ENCODE results near the gene CEP152.
A peak's percentile ranks its signal among the peaks of the same experiment; 100 is the strongest.
"Not testable (repeated sequence)": the region's sequence is repeated elsewhere in the genome, so short reads cannot be mapped to it uniquely, and the experiment has no call there.

Gene CEP152, protein sequence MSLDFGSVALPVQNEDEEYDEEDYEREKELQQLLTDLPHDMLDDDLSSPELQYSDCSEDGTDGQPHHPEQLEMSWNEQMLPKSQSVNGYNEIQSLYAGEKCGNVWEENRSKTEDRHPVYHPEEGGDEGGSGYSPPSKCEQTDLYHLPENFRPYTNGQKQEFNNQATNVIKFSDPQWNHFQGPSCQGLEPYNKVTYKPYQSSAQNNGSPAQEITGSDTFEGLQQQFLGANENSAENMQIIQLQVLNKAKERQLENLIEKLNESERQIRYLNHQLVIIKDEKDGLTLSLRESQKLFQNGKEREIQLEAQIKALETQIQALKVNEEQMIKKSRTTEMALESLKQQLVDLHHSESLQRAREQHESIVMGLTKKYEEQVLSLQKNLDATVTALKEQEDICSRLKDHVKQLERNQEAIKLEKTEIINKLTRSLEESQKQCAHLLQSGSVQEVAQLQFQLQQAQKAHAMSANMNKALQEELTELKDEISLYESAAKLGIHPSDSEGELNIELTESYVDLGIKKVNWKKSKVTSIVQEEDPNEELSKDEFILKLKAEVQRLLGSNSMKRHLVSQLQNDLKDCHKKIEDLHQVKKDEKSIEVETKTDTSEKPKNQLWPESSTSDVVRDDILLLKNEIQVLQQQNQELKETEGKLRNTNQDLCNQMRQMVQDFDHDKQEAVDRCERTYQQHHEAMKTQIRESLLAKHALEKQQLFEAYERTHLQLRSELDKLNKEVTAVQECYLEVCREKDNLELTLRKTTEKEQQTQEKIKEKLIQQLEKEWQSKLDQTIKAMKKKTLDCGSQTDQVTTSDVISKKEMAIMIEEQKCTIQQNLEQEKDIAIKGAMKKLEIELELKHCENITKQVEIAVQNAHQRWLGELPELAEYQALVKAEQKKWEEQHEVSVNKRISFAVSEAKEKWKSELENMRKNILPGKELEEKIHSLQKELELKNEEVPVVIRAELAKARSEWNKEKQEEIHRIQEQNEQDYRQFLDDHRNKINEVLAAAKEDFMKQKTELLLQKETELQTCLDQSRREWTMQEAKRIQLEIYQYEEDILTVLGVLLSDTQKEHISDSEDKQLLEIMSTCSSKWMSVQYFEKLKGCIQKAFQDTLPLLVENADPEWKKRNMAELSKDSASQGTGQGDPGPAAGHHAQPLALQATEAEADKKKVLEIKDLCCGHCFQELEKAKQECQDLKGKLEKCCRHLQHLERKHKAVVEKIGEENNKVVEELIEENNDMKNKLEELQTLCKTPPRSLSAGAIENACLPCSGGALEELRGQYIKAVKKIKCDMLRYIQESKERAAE (N-terminal part only)

GRCh38 chr15:48810414-48811324 lies at the start of gene CEP152:
Gene CEP152, minus strand, starts transcription at chr15:48811069. Its CDS starts 5,420 bp downstream, at chr15:48805649.
- peak; percentile 98 for DNase-seq (ENCODE audit: low read depth)

- no peak for DNase-seq (ENCODE audit: low read depth)
Observed at GRCh38 chr15:48859426-48859825, 48.6 kb upstream of the CEP152 start.

GRCh38 chr15:48858401-48858800 lies 47.5 kb upstream of the CEP152 start:
- no peak for DNase-seq (ENCODE audit: low read depth)

DNA sequence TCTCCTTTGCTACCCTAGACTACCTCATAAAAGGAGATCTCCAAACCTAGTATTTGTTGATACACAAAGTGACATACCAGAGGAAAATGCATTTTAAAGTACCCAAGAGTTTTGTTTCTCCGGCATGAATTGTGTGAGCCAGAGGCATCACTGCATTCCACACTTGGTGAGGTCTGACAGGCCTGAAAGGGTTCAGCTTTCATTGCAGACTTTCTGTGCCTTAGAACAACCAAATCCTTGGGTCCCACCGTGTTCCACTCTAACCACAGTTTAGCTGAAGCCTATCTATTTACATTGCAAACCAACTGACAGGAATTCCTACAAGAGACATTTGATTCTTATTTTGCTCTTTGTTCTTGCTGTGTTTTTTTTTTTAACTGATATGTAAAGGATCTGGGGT lies 46.1 kb upstream of the CEP152 start:
- no peak for DNase-seq (ENCODE audit: low read depth)

DNA sequence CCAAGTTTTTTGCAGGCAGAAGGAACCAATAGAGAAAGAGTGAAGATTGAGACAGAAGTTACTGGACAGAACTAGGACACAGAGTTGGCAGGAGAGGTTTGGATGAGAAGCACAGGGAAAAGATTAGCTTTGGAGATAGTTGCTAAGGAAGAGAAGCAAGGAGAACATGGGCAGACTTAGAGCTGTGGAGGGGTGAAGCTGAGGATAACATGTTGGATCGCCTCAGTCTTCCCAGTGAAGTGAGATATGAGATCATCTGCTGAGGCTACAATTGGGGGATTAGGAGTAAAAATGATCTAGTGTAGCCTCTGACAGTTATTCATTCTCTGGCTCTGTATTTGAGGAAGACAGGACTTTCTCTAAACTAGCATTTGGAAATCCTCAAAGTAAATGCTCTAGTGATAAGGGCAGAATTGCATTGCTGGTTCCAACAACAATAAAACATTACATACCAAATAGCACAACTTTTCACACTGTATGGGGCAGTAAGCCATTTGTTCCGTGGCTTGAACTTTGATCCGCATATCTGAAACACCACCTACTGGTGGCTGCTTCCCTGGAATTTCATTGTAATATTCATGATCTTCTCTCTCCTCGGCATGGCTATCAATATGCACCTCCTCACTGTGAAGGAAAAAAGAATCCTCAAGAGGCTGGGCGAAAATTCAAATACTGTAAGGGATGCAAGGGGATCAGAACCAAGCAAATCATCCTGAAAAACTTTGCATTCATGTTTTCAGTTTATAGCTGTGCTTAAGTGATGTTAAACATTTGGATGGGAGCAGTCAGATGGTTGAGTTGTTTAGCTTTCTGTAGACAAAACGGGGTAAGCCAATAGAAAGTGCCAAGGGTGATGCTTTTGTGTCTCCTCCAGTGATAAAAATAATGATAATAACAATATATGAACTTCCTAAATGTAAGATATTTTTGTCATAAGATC lies 44.9 kb upstream of the CEP152 start:
- DNase-seq (ENCODE audit: low read depth): peak; percentile 30

- not testable (repeated sequence) for DNase-seq (ENCODE audit: low read depth)
Observed at GRCh38 chr15:48854434-48854833, 43.6 kb upstream of the CEP152 start.

DNA sequence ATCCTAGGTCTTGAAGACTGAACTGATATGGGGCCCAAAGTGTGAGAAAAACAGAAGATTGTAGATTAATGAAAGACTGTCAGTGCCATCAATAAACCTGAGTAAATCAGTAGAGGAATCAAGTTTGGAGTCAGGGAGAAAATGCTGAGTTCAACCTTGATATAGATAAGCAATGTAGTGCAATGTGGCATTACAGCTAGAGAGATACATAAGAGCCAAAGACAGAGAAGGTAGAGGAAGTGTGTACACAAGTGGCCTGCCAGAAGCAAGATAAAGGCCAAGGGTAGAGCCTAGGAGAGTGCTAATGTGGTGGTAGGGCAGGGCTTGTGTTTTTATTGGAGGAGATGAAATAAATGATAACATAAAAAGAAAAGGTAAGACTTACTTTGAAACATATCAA lies 41.1 kb upstream of the CEP152 start:
- no peak for DNase-seq (ENCODE audit: low read depth)

DNA sequence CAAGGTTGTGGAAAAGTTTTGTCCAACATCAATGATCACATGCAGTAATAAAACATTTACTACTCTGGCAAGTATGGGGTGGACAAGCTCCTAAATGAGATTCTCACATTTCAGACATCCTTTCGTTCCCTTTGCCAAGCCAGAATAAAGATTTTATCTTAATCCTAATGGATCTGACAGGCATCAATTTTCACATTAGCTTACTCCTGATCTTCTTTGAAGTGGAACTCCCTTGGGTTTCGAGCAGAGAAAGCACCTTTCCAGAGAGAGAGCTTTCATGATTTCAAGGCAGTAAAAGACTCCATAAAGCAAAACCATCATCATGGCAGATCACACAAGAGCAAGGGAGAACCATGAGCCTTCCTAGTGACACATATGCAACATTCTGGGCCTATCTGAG lies 39.8 kb upstream of the CEP152 start:
- DNase-seq (ENCODE audit: low read depth): no peak

- no peak for DNase-seq (ENCODE audit: low read depth)
Observed at GRCh38 chr15:48845123-48845522, 34.3 kb upstream of the CEP152 start.

DNA sequence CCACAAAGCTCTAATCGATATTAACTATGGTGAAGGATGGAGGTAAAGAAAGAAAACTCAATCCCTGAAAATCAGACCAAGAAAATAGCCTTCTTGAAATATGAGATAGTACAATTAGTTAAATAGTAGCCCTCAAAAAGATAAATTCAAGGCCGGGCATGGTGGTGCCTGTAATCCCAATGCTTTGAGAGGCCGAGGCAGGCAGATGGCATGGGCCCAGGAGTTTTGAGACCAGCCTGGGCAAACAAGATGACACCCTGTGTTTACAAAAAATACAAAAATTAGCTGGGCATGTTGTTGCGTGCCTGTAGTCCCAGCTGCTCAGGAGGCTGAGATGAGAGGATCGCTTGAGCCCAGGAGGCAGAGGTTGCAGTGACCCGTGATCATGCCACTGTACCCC lies 31.6 kb upstream of the CEP152 start:
- DNase-seq (ENCODE audit: low read depth): no peak

GRCh38 chr15:48834756-48835155 lies 23.9 kb upstream of the CEP152 start:
- no peak for DNase-seq (ENCODE audit: low read depth)

DNA sequence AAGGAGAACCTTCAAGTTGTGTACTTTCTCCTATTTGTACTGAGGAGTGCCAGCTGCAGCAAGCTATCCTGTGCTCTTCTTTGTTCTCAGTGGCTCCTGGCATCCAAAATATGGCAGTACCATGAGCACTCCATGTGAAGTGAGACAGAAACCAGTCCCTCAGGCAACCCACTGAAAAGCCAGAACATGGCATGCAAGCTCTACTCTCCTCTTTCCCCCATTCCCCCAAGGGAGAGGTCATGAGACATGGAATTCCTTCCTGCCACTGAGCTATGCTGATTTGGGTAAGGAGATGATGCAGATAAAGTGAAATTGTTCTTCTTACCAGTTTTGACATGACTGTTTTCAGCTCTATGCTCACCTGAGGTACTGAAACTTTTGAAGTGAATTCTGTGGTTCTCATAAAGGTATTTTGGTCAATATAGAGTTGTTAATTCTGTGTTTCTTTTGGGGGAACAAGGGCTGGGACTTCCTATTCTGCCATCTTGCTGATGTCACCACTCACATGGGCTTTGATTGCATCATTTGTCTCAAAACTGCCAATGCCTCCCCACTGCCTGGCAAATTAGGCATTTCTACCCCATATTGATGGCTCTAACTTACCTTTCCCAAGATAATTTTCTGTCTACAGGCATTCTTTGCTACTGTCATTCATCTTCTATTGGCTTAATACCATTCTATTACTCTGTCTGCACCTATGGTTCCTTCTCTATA lies 22.8 kb upstream of the CEP152 start:
- DNase-seq (ENCODE audit: low read depth): no peak

GRCh38 chr15:48832648-48833047 lies 21.8 kb upstream of the CEP152 start:
- no peak for DNase-seq (ENCODE audit: low read depth)

- DNase-seq (ENCODE audit: low read depth): no peak
Observed at GRCh38 chr15:48828906-48829305, 18.0 kb upstream of the CEP152 start.

- no peak for DNase-seq (ENCODE audit: low read depth)
Observed at GRCh38 chr15:48828471-48828870, 17.6 kb upstream of the CEP152 start.

DNA sequence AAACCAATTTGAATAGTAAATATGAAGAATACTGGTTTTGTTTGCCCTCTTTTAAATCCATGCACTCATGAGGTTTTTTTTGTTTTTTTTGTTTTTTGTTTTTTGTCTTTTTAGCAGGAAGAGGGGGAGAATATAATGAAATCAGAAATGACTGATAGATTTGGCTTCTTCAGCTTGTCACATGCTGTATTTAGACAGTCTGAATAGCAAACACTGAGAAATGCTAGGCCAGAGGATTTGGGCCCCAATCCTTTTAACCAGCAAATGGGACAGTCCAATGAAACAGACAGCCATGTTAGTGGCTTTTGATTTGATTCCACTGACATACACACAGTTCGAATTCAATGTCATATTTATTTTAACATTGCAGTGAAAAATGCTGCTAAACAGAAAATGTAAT lies 14.2 kb upstream of the CEP152 start:
- DNase-seq (ENCODE audit: low read depth): no peak

GRCh38 chr15:48823706-48824105 lies 12.8 kb upstream of the CEP152 start:
- no peak for DNase-seq (ENCODE audit: low read depth)

DNA sequence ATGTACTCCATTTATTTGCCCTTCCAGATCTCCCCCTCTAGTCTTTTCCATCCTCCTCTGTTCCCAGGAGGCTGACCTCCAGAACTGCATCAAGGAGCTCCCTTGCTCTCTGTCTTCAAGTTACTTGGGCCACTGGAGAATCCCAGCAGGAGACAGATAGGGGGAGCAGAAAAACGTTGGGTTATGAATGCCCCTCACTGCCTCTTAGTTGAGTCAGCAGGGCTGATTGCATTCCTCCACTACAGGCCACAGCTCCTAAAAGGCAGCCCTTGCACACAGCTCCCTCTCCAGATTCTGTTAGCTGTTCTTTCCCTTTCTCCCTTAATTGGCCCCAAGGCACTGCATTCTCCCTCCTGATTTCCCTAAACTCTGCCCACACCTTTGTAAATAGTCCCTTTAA lies 12.4 kb upstream of the CEP152 start:
- DNase-seq (ENCODE audit: low read depth): no peak

- DNase-seq (ENCODE audit: low read depth): no peak
Observed at GRCh38 chr15:48814286-48814685, 3.4 kb upstream of the CEP152 start.

Measured in GM04504 (cell line).